ENCODE data around the gene COA1. TPM values are rescaled to one million over a fixed set of nuclear protein-coding genes. Genes with fewer than 3 reads are reported as not detected.

The COA1 gene
- total and polyA plus RNA-seq, 9 of the 15 experiments (the other 6 are each of a cell fraction or from before 2014, with no cell fraction given) = 98.9 to 463 (median 181) TPM

GRCh38 chr7:43764039-43764761 is 34.9 kb upstream of the COA1 start (continued):
- TF ChIP-seq RNF219 (CRISPR knock-in tag; IDR thresholded peaks at IDR 0.05) (no peak), EGR1 (conservative IDR thresholded peaks at IDR 0.05) (peak; percentile 93), MAZ (CRISPR knock-in tag; conservative IDR thresholded peaks at IDR 0.05 in 1 of 2, IDR thresholded peaks at IDR 0.05 in 1 of 2) (0 out of 4 replicates have a peak, but pooled peaks of 1 of the 2 experiments have one; percentile 15), HOXB6 (CRISPR knock-in tag; IDR thresholded peaks at IDR 0.05; ENCODE audit: borderline replicate concordance) (no peak), POLR3G (IDR thresholded peaks at IDR 0.05; ENCODE audit: extremely low read depth, insufficient read length, insufficient replicate concordance) (no peak), MLLT1 (IDR thresholded peaks at IDR 0.05) (no peak), DPF2 (IDR thresholded peaks at IDR 0.05) (peak; percentile 51; the same call in 1 of the 2 replicates), RBM22 (IDR thresholded peaks at IDR 0.05; ENCODE audit: low read depth, low read length, poor library complexity, severe bottlenecking) (no peak), RBFOX2 (IDR thresholded peaks at IDR 0.05; ENCODE audit: low read depth, low read length) (no peak), CBFA2T3 (IDR thresholded peaks at IDR 0.05) (peak; percentile 60), CTBP1 (IDR thresholded peaks at IDR 0.05; ENCODE audit: borderline replicate concordance) (0 out of 2 replicates have a peak, but pooled peaks have one; percentile 46), ZNF280A (IDR thresholded peaks at IDR 0.05; ENCODE audit: low read depth, partially characterized antibody) (no peak), SREBF1 (IDR thresholded peaks at IDR 0.05; ENCODE audit: borderline replicate concordance, low read depth, low read length) (no peak), JUND (IDR thresholded peaks at IDR 0.05; ENCODE audit: borderline replicate concordance, low read depth, low read length) (no peak), JUND (tag; IDR thresholded peaks at IDR 0.05; ENCODE audit: borderline replicate concordance, low read depth, low read length) (no peak), CEBPB (tag; IDR thresholded peaks at IDR 0.05) (no peak), HDGF (IDR thresholded peaks at IDR 0.05) (no peak), ZNF75A (CRISPR knock-in tag; IDR thresholded peaks at IDR 0.05) (no peak), RCOR1 (IDR thresholded peaks at IDR 0.05; ENCODE audit: borderline replicate concordance in 1 of 2, low read depth in 2 of 2, low read length in 2 of 2) (peak in 1 of 2 experiments; percentile 51; a peak in 1 of 4 replicates), C11orf30 (IDR thresholded peaks at IDR 0.05; ENCODE audit: low read depth) (no peak), NR2C1 (IDR thresholded peaks at IDR 0.05) (no peak), NR2C1 (tag; IDR thresholded peaks at IDR 0.05) (no peak), EP300 (IDR thresholded peaks at IDR 0.05; ENCODE audit: low read length) (no peak; the same call in 1 of the 2 replicates), ZNF175 (CRISPR knock-in tag; IDR thresholded peaks at IDR 0.05; ENCODE audit: low read depth) (no peak), SAFB2 (IDR thresholded peaks at IDR 0.05; ENCODE audit: borderline replicate concordance, low read depth, low read length, severe bottlenecking) (no peak)
